Measurements from ENCODE around the gene RGS14. TPM values are rescaled to one million over a fixed set of nuclear protein-coding genes. Genes with fewer than 3 reads are reported as not detected.
A peak's percentile ranks its signal among the peaks of the same experiment; 100 is the strongest.

Gene RGS14
- total RNA-seq, 1 donor from 2014 or later, result 16.2 TPM

DNA sequence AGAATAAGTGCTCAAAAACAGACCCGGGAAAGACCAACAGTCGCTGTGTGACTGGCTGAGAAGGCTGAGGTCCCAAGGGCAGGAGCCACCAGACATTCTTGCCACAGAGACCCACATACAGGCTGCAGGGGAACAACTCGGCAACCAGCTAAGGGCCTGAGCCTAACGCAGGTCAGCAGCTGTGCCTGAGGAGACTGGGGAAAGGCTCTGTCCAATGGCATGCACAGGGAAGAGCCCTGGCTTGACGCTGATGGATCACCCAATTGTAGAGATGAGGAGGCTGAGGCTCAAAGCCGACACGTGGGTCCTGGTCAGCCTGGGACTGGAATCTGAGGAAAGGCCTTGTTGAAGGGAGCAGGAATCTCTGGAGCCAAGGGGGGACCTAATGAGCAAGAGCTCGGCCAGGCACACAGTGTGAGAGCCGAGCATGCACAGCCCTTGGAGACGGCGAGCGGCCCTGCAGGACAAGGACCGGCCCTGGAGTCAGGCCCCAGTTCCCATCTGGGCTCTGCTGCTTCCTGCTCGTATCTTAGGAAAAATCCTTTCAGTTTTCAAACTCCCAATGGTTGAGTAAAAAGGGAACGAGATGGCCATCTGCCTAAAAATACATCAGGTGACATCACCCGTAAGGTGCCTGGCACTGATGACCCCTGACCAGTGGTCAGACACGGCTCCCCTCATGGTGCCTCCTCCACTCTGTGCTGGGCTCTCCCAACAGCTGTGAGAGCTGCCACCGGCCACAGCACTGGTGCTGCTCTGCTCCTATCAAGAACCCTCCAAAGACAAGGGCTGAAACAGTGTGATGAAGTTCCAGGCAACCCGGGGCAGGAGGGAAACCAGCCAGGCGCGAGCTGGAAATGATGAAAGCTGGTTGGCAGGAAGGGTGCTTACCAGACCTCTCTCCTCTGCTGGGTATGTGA, 22.7 kb upstream of the RGS14 start:
- no peaks in the 10 kb centered on the region for H3K27me3 ChIP-seq (ENCODE audit: low read depth)
- peaks cover 95% of the 10 kb centered on the region for H3K36me3 ChIP-seq
- H3K4me1 ChIP-seq, result no peaks in the 10 kb centered on the region
- H3K27ac ChIP-seq, result no peak overlapping the region
- no peaks in the 10 kb centered on the region for H3K9me3 ChIP-seq
- intact Hi-C loops (cut with DNase I), result no loop called here
- ATAC-seq (no peak), DNase-seq (peak; percentile 24)
- no peak overlapping the region for H3K4me3 ChIP-seq
- TF ChIP-seq, protein P1, sequence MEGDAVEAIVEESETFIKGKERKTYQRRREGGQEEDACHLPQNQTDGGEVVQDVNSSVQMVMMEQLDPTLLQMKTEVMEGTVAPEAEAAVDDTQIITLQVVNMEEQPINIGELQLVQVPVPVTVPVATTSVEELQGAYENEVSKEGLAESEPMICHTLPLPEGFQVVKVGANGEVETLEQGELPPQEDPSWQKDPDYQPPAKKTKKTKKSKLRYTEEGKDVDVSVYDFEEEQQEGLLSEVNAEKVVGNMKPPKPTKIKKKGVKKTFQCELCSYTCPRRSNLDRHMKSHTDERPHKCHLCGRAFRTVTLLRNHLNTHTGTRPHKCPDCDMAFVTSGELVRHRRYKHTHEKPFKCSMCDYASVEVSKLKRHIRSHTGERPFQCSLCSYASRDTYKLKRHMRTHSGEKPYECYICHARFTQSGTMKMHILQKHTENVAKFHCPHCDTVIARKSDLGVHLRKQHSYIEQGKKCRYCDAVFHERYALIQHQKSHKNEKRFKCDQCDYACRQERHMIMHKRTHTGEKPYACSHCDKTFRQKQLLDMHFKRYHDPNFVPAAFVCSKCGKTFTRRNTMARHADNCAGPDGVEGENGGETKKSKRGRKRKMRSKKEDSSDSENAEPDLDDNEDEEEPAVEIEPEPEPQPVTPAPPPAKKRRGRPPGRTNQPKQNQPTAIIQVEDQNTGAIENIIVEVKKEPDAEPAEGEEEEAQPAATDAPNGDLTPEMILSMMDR (IDR thresholded peaks at IDR 0.05), result no peak

DNA sequence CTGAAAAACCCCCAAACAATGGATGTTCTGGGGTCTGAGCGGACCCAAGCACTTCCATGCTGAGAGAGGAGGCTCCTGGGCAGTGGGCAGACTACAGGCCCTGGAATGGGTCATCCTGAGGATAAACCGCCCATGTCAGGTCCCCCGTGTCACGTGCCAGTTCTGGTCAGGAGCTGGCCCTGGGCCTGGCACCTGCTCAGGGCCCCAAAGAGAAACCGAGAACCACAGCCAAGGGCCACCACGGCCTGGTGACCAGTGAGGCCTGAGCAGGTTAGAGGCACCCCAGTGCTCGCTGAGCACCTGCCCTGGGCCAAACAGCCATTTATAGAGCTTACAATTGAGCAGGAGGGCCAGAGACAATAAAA, 22.0 kb upstream of the RGS14 start:
- TF ChIP-seq, protein P1 (IDR thresholded peaks at IDR 0.05), result no peak
- Histone ChIP-seq H3K36me3 (peaks cover 88% of the 10 kb centered on the region), H3K9me3 (no peaks in the 10 kb centered on the region), H3K27me3 (ENCODE audit: low read depth) (no peaks in the 10 kb centered on the region), H3K4me3 (no peak overlapping the region), H3K27ac (no peak overlapping the region), H3K4me1 (no peaks in the 10 kb centered on the region)
- ATAC-seq (no peak), DNase-seq (peak; percentile 22)
- intact Hi-C loops (cut with DNase I), result no loop called here

DNA sequence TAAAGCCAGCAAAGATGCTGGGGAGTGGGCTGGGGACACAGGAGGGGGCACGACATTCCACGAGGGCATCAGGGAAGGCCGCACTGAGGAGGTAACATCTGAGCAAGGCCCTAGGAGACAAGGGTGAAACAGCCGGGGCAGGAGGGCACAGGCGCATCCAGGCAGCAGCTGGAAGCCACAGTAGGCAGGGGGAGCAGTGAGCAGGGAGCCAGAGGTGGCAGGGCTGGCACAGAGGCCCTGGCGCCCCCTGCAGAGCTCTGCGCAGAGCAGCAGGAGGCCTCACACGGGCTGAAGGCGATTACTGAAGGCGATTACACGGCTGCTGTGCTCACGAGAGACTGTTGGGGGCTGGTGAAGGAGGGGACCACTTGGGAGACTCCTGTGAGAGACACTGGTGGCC, 21.6 kb upstream of the RGS14 start:
- peak; percentile 46 for DNase-seq
- no peaks in the 10 kb centered on the region for H3K4me1 ChIP-seq
- H3K36me3 ChIP-seq, result peaks cover 85% of the 10 kb centered on the region
- no peak for ATAC-seq
- H3K27ac ChIP-seq, result no peak overlapping the region
- no peaks in the 10 kb centered on the region for H3K9me3 ChIP-seq
- intact Hi-C loops (cut with DNase I), result no loop called here
- H3K4me3 ChIP-seq, result no peak overlapping the region
- TF ChIP-seq, protein P1 (IDR thresholded peaks at IDR 0.05), result peak; percentile 15
- no peaks in the 10 kb centered on the region for H3K27me3 ChIP-seq (ENCODE audit: low read depth)

DNA sequence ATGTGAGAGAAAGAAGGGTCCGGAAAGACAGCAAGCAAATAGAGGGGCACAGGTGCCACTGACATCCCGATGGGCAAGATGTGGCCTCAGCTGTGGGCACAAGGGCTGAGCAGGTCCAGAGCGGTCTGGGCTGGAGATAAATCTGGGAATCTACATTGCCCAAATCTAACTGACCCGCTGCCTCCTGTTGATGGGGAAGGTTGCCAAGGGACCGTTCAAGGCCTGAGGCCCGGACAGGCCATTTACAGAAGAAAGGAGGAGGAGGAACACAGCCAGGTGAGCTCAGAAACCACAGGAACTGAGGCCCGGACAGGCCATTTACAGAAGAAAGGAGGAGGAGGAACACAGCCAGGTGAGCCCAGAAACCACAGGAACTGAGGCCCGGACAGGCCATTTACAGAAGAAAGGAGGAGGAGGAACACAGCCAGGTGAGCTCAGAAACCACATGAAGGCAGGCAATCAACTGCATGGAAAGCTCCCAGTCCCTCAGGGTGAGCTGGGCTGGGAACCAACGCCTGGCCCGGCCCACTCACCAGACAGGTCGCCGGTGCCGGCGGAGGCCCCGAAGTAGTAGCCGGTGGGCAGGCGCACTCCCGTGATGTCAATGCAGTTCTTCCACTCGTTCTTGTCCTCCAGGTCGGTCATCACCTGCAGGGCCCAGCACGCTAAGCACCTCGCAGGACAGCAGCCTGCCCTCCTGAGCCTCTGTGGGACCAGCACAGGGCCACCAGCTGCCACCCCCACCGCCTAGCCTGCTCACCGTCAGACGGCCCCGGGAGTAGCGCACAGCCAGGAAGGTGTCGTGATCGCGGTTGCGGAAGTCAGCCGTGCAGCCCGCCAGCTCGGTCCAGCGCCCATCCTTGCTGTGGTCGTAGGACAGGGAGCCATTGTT, 20.9 kb upstream of the RGS14 start:
- H3K27ac ChIP-seq, result no peak overlapping the region
- DNase-seq (peak; percentile 39), ATAC-seq (no peak)
- H3K9me3 ChIP-seq, result no peaks in the 10 kb centered on the region
- intact Hi-C loops (cut with DNase I), result no loop called here
- H3K27me3 ChIP-seq (ENCODE audit: low read depth), result no peaks in the 10 kb centered on the region
- H3K4me3 ChIP-seq, result no peak overlapping the region
- peaks cover 85% of the 10 kb centered on the region for H3K36me3 ChIP-seq
- TF ChIP-seq, protein P1 (IDR thresholded peaks at IDR 0.05), result no peak
- no peaks in the 10 kb centered on the region for H3K4me1 ChIP-seq

DNA sequence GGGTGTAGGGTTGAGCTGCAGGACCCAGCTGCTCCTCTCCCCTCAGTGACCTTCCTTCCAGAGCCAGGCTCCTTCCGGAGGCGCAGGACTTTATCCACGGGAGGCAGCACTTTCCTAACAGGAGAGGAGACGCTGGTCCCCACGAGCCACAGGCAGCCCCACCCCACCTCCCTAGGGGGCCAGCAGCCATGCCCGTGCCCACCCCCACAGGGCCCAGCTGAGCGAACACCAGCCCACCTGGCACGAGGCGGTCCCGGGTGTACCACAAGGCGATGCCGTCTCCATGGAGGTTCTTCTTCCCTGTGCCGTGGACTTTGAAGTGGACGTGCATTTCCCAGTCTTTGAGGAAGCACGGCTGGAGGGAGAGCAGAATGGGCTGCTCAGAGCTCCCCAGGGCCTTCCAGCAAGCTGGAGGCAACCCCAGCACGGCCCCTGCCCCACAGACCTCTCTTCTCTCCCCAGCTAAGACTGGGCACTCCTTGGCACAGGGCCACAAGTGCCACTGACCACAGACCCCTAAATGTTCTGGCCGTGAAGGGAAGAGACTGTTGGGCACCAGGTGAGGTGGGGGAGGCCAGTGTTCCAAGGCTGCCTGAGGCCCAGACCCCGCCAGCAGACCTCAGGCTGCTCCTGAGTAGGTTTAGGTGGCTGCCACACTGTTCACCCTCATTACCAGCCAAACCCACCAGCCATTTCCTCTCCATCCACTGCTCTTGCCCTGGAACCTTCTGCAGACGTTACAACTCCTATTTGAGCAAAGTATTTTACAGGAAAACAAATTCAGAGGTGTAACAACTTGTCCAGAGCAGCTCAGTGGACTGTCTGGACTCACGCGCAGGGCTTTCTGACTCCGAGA, 19.2 kb upstream of the RGS14 start:
- Histone ChIP-seq H3K4me3 (no peak overlapping the region), H3K36me3 (peaks cover 85% of the 10 kb centered on the region), H3K9me3 (no peaks in the 10 kb centered on the region), H3K4me1 (no peaks in the 10 kb centered on the region), H3K27me3 (ENCODE audit: low read depth) (no peaks in the 10 kb centered on the region), H3K27ac (no peak overlapping the region)
- DNase-seq (peak; percentile 34), ATAC-seq (no peak)
- intact Hi-C loops (cut with DNase I), result no loop called here
- TF ChIP-seq, protein P1 (IDR thresholded peaks at IDR 0.05), result no peak

Measured in lower lobe of right lung (tissue), 2 donors.